Testis (tissue), 2 donors: ENCODE results near the gene CFAP97.

ENCODE experiments used
- CTCF ChIP-seq, 3 experiments: fragments of 450-650 bp in 2 of 3; fragments of 200-600 bp in 1 of 3; sonication (generic) in 1 of 3; IDR thresholded peaks; one replicate each; pipeline ENCODE4 v1.5.1; 2016 to 2019; ENCODE audit warnings: antibody characterized with exemption in 3 of 3, mild to moderate bottlenecking in 2 of 3, moderate library complexity in 1 of 3
- POLR2A ChIP-seq: fragments of 450-650 bp; IDR thresholded peaks from one replicate; pipeline ENCODE4 v1.6.1; 2017; ENCODE audit warnings: antibody characterized with exemption, mild to moderate bottlenecking, moderate library complexity

- TF ChIP-seq CTCF (IDR thresholded peaks at IDR 0.05), result no peak
- TF ChIP-seq POLR2A, result no peak
These were observed 13.4 kb downstream of the CFAP97 start for GRCh38 chr4:185190306-185190856.
